ENCODE measurements around the gene ZNF414.

Gene ZNF414, protein sequence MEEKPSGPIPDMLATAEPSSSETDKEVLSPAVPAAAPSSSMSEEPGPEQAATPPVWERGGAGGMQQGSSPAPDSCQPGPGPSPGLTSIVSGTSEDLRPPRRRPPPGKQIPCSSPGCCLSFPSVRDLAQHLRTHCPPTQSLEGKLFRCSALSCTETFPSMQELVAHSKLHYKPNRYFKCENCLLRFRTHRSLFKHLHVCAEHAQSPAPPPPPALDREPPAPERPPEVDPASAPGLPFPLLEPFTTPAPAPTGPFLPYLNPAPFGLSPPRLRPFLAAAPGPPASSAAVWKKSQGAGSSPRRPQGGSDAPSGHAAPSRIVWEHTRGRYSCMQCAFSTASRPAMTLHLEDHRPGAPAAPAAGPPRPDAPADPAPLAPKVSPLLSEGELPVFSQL

DNA sequence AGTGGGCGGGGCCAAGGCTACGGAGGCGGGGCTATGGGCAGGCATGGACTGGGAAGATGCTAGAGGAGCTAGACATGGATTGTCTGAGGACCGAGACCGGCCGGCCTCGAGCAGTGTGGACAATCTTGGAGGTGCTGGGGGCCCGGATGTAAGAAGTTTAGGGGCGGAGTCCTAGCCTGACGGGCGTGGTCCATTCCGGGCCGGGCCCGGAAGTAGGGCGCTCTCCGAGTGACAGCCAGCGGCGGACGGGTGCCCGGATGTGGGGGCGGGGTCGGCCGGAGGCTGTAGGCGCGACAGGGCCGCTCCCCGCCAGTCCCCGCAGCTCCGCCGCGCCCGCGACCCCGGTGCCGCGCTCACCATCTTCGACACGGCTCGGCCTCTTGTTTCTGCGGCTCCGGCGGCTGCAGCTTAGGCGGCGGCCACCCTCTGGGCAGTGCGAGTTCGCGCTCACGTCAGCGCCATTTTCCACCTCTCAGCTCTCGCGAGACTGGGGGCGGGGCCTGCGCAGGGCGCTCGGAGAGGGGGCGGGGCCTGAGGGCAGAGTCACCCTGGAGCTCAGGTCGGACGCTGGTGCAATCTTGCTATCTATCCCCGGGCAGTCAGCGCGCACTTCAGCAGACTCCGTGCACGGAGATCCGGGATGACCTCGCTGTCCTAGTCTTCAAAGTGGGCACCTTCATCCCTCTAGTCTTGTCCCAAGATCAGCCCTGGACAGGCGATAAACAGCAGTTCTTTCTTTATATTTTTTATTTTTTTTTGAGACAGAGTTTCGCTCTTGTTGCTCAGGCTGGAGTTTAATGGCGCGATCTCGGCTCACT, at the start of gene ZNF414:
Gene ZNF414 (minus strand): TSS at position 481 of the 818 bp plus-strand sequence. CDS start 121 bp downstream, at position 360.
- Histone ChIP-seq H3K4me3 (ENCODE audit: low read depth, low read length) (peak within 1 kb of the TSS; percentile 99), H3K9me3 (ENCODE audit: control insufficient read depth, insufficient read depth, low read depth, low read length) (no peaks in the 10 kb centered on the region)
- CTCF ChIA-PET: interaction anchor here (0.5 to 2.1 kb wide), 8 partner anchors 8 to 1599 kb away, joined by 3 to 9 read pairs (median 3); no protein-coding TSS in a partner anchor
- peak; percentile 97 for TF ChIP-seq ZBTB17 (tag by site-specific recombination; IDR thresholded peaks at IDR 0.05)
- TF ChIP-seq ZNF488 (tag by site-specific recombination; IDR thresholded peaks at IDR 0.05): no peak
- no peak for TF ChIP-seq ZBTB7A (tag by site-specific recombination; IDR thresholded peaks at IDR 0.05; ENCODE audit: low read depth)
- TF ChIP-seq, protein P1, sequence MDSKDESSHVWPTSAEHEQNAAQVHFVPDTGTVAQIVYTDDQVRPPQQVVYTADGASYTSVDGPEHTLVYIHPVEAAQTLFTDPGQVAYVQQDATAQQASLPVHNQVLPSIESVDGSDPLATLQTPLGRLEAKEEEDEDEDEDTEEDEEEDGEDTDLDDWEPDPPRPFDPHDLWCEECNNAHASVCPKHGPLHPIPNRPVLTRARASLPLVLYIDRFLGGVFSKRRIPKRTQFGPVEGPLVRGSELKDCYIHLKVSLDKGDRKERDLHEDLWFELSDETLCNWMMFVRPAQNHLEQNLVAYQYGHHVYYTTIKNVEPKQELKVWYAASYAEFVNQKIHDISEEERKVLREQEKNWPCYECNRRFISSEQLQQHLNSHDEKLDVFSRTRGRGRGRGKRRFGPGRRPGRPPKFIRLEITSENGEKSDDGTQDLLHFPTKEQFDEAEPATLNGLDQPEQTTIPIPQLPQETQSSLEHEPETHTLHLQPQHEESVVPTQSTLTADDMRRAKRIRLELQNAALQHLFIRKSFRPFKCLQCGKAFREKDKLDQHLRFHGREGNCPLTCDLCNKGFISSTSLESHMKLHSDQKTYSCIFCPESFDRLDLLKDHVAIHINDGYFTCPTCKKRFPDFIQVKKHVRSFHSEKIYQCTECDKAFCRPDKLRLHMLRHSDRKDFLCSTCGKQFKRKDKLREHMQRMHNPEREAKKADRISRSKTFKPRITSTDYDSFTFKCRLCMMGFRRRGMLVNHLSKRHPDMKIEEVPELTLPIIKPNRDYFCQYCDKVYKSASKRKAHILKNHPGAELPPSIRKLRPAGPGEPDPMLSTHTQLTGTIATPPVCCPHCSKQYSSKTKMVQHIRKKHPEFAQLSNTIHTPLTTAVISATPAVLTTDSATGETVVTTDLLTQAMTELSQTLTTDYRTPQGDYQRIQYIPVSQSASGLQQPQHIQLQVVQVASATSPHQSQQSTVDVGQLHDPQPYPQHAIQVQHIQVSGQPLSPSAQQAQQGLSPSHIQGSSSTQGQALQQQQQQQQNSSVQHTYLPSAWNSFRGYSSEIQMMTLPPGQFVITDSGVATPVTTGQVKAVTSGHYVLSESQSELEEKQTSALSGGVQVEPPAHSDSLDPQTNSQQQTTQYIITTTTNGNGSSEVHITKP (tag by site-specific recombination; IDR thresholded peaks at IDR 0.05): peak; percentile 55; the same call in 1 of the 2 replicates
- TF ChIP-seq, protein P2, sequence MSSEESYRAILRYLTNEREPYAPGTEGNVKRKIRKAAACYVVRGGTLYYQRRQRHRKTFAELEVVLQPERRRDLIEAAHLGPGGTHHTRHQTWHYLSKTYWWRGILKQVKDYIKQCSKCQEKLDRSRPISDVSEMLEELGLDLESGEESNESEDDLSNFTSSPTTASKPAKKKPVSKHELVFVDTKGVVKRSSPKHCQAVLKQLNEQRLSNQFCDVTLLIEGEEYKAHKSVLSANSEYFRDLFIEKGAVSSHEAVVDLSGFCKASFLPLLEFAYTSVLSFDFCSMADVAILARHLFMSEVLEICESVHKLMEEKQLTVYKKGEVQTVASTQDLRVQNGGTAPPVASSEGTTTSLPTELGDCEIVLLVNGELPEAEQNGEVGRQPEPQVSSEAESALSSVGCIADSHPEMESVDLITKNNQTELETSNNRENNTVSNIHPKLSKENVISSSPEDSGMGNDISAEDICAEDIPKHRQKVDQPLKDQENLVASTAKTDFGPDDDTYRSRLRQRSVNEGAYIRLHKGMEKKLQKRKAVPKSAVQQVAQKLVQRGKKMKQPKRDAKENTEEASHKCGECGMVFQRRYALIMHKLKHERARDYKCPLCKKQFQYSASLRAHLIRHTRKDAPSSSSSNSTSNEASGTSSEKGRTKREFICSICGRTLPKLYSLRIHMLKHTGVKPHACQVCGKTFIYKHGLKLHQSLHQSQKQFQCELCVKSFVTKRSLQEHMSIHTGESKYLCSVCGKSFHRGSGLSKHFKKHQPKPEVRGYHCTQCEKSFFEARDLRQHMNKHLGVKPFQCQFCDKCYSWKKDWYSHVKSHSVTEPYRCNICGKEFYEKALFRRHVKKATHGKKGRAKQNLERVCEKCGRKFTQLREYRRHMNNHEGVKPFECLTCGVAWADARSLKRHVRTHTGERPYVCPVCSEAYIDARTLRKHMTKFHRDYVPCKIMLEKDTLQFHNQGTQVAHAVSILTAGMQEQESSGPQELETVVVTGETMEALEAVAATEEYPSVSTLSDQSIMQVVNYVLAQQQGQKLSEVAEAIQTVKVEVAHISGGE (tag by site-specific recombination; conservative IDR thresholded peaks at IDR 0.05; ENCODE audit: low read depth): peak; percentile 71
- TF ChIP-seq ZNF157 (tag by site-specific recombination; IDR thresholded peaks at IDR 0.05): no peak
- no peak for TF ChIP-seq ZFP41 (tag by site-specific recombination; IDR thresholded peaks at IDR 0.05; ENCODE audit: borderline replicate concordance)
- TF ChIP-seq FEZF1 (tag by site-specific recombination; IDR thresholded peaks at IDR 0.05): no peak
- TF ChIP-seq KLF1 (tag by site-specific recombination; IDR thresholded peaks at IDR 0.05): peak; percentile 28; the same call in 1 of the 2 replicates
- TF ChIP-seq ZNF350 (tag by site-specific recombination; IDR thresholded peaks at IDR 0.05): no peak
- peak; percentile 30 for TF ChIP-seq ZNF629 (tag by site-specific recombination; IDR thresholded peaks at IDR 0.05)
- TF ChIP-seq SALL2 (tag by site-specific recombination; IDR thresholded peaks at IDR 0.05; ENCODE audit: borderline replicate concordance): no peak
- peak; percentile 94 for TF ChIP-seq YY2 (tag by site-specific recombination; IDR thresholded peaks at IDR 0.05)
- no peak for TF ChIP-seq ZNF175 (tag by site-specific recombination; IDR thresholded peaks at IDR 0.05)
- TF ChIP-seq ZNF423 (tag by site-specific recombination; IDR thresholded peaks at IDR 0.05): no peak
- TF ChIP-seq ZNF792 (tag by site-specific recombination; IDR thresholded peaks at IDR 0.05): no peak
- TF ChIP-seq YY1 (tag by site-specific recombination; IDR thresholded peaks at IDR 0.05): peak; percentile 89
- TF ChIP-seq, protein P3, sequence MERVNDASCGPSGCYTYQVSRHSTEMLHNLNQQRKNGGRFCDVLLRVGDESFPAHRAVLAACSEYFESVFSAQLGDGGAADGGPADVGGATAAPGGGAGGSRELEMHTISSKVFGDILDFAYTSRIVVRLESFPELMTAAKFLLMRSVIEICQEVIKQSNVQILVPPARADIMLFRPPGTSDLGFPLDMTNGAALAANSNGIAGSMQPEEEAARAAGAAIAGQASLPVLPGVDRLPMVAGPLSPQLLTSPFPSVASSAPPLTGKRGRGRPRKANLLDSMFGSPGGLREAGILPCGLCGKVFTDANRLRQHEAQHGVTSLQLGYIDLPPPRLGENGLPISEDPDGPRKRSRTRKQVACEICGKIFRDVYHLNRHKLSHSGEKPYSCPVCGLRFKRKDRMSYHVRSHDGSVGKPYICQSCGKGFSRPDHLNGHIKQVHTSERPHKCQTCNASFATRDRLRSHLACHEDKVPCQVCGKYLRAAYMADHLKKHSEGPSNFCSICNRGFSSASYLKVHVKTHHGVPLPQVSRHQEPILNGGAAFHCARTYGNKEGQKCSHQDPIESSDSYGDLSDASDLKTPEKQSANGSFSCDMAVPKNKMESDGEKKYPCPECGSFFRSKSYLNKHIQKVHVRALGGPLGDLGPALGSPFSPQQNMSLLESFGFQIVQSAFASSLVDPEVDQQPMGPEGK (tag by site-specific recombination; IDR thresholded peaks at IDR 0.05): peak; percentile 79
- no peak for TF ChIP-seq ZNF37A (tag by site-specific recombination; IDR thresholded peaks at IDR 0.05)
- TF ChIP-seq ZNF426 (tag by site-specific recombination; IDR thresholded peaks at IDR 0.05): no peak
- TF ChIP-seq ZNF133 (tag by site-specific recombination; IDR thresholded peaks at IDR 0.05): no peak
- TF ChIP-seq ZNF132 (tag by site-specific recombination; IDR thresholded peaks at IDR 0.05; ENCODE audit: borderline replicate concordance): no peak
- no peak for TF ChIP-seq ZNF670 (tag by site-specific recombination; IDR thresholded peaks at IDR 0.05; ENCODE audit: low read depth)
- TF ChIP-seq ZNF335 (tag by site-specific recombination; conservative IDR thresholded peaks at IDR 0.05): peak; percentile 84

More for the DNA sequence above, at the start of gene ZNF414:
- Histone ChIP-seq H3K4me1 (ENCODE audit: control insufficient read depth, insufficient read depth, low read length) (peaks cover 7% of the 10 kb centered on the region; the same call in 1 of the 2 replicates), H3K36me3 (ENCODE audit: control insufficient read depth in 2 of 2, insufficient read depth in 1 of 2, low read length in 2 of 2) (peaks cover 0 to 12% of the 10 kb centered on the region in 2 experiments; a peak in 1 of 3 replicates), H3K27ac (ENCODE audit: extremely low read depth, low read depth, low read length) (peak within 1 kb of the TSS; percentile 87)
- POLR2A ChIA-PET: interaction anchor here (0.6 to 3.1 kb wide), 36 partner anchors 8 to 1314 kb away, joined by 3 to 82 read pairs (median 4); partner anchors contain the start of genes HNRNPM, MARCHF2, NDUFA7 and RAB11B
